ENCODE measurements around the gene LRRTM2.

Gene LRRTM2

DNA sequence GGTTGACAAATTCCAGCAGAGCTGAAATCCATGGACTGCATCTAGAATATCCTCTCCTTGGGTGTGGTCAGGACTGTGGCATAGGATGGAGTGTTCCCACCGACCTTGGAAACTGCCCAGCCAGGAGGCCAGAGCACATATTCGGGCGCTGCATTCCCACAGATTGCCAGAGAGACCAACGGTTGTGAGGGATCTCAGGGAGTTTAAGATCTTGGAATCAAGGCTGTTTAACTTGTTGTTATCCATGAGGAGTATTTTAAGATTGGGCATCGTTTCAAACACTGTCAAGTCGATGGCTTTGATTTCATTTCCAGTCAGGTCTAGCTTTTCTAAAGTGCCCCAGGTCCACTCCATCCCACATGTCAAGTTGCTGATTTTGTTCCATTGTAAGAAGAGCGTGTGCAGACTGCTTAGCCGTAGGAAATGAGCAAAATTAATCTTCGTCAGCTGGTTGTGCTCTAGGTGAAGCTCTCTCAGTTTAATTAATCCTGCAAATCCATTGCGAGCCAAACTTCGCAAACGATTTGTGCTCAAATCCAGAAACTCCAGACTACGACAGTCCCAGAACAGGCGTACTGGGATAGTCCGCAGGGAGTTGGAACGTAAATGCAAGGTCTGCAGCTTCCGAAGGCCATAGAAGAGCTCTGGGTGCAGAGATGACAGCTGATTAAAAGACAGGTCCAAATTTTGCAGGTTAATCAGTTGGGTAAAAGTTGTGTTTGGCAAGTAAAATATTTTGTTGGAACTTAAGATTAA, 1.5 kb downstream of the LRRTM2 start:
- peak; percentile 79 for DNase-seq (ENCODE audit: low read depth)
- TF ChIP-seq, protein P1, sequence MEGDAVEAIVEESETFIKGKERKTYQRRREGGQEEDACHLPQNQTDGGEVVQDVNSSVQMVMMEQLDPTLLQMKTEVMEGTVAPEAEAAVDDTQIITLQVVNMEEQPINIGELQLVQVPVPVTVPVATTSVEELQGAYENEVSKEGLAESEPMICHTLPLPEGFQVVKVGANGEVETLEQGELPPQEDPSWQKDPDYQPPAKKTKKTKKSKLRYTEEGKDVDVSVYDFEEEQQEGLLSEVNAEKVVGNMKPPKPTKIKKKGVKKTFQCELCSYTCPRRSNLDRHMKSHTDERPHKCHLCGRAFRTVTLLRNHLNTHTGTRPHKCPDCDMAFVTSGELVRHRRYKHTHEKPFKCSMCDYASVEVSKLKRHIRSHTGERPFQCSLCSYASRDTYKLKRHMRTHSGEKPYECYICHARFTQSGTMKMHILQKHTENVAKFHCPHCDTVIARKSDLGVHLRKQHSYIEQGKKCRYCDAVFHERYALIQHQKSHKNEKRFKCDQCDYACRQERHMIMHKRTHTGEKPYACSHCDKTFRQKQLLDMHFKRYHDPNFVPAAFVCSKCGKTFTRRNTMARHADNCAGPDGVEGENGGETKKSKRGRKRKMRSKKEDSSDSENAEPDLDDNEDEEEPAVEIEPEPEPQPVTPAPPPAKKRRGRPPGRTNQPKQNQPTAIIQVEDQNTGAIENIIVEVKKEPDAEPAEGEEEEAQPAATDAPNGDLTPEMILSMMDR (conservative IDR thresholded peaks at IDR 0.05; ENCODE audit: low read depth, low read length) = no peak
- H3K4me3 ChIP-seq (ENCODE audit: low read length) = peak overlapping the region; percentile 40

DNA sequence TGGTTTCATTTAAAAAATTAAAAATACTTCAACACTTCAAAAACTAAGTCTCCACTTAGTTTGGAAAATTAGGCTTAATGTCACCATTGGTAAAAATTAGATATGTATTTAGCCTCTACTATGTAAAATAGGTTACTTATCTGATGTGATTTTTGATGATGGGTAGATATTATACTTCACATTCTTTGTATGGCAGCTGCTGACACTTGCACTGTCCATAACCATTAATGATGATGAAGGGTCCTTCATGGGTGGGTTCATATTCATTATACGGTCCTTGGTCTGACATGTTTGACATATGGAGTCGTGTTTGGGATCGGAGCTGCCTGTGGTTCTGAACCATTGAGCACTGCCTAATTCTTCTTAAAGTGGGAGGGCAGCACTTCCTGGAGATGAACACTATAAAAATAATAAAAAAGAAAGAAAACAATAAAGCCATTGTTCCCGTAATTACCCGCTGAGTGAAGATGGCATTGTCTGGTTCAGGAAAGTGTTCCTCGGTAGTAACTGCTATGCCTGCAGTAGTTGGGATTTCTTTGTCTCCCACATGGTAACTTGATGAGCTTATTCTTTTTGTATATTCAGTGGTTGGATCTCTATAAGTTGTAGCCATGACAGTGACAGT, 2.2 kb downstream of the LRRTM2 start:
- no peak for DNase-seq (ENCODE audit: low read depth)
- peak overlapping the region; percentile 40 for H3K4me3 ChIP-seq (ENCODE audit: low read length)
- TF ChIP-seq, protein P1 (conservative IDR thresholded peaks at IDR 0.05; ENCODE audit: low read depth, low read length) = no peak

DNA sequence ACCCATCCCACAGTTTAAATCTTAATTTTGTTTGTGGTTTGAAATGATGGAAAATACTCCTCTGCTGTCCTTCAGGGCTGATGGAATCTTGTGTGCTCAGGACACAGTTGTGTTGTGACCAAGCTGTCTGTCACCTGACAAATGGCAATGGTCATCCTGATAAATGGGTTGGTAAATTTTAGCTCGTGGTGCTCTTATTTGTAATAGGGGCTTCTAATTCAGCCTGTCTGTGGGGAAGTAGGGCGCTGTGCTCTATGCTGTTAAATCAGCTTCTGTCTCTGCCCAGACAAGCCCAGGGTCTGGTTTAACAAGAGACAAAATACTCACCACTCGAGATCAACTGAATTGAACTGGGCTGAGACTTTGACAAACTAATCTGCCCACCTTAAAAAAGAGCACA, 4.5 kb downstream of the LRRTM2 start:
- TF ChIP-seq, protein P1 (conservative IDR thresholded peaks at IDR 0.05; ENCODE audit: low read depth, low read length) = no peak
- H3K4me3 ChIP-seq (ENCODE audit: low read length) = no peak overlapping the region
- no peak for DNase-seq (ENCODE audit: low read depth)

DNA sequence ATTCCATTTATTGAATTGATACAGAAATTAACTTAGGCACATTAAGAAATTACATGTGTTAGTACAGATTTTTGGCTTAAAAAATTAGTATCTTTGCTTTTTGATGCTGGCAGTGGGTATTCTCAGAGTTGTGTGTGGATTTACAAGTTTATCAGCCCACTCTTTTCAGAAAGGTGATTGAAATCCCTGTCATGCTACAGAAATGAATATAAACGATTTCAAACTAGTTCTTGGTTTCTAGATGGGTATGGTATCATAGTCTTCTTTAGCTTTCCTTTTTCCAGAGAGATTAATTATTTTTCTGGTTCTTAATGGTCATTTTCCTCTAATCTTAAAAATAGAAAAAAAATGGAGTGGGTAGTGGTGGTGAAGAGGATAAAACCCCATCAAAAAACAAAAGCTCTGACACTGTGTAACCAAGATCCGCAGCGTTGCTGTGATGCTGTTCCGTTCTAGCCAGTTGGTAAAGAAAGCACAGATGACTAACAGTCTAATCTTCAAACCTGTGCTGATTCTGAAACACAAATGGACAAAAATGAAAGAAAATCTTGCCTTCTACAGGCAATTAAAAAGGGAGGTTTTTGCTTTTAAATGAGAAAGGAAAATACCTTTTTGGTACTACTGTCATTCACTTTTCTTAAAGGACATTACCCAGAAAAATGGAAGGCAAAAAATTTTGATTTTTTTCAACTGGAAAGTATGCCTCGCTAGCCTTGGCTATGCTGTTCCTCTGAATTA, 5.2 kb downstream of the LRRTM2 start:
- H3K4me3 ChIP-seq (ENCODE audit: low read length) = no peak overlapping the region
- no peak for DNase-seq (ENCODE audit: low read depth)

GRCh38 chr5:138869038-138869437, 6.1 kb downstream of the LRRTM2 start:
- DNase-seq (ENCODE audit: low read depth) = no peak
- H3K4me3 ChIP-seq (ENCODE audit: low read length) = no peak overlapping the region
- TF ChIP-seq, protein P1 (conservative IDR thresholded peaks at IDR 0.05; ENCODE audit: low read depth, low read length) = no peak

More for the DNA sequence above, 5.2 kb downstream of the LRRTM2 start:
- TF ChIP-seq, protein P1 (conservative IDR thresholded peaks at IDR 0.05; ENCODE audit: low read depth, low read length) = no peak

GRCh38 chr5:138867011-138867410, 8.1 kb downstream of the LRRTM2 start:
- no peak for DNase-seq (ENCODE audit: low read depth)
- H3K4me3 ChIP-seq (ENCODE audit: low read length) = no peak overlapping the region
- TF ChIP-seq, protein P1 (conservative IDR thresholded peaks at IDR 0.05; ENCODE audit: low read depth, low read length) = no peak

All from retinal pigment epithelial cell (primary cell).